T-helper 17 cell (primary cell): ENCODE results near the gene IGF1R. TPM values are rescaled to one million over a fixed set of nuclear protein-coding genes. Genes with fewer than 3 reads are reported as not detected.
A peak's percentile ranks its signal among the peaks of the same experiment; 100 is the strongest.

Source experiments
- ATAC-seq: fragments of 150-1000 bp; cut with Tn5 transposase; 2 replicates; pipeline ENCODE4 v1.10.0; 2021; ENCODE audit warnings: mild to moderate bottlenecking, moderate library complexity
- DNase-seq, 3 donors: peaks; one replicate each; pipeline versions ENCODE4 v3.0.0 to v3.0.0-alpha.2; 2020 to 2021
- H3K9me3 ChIP-seq: one replicate; pipeline ENCODE4 v1.7.0; 2013; ENCODE audit warnings: low read length, mild to moderate bottlenecking; ENCODE audit not compliant: control insufficient read depth, poor library complexity, severe bottlenecking
- H3K27ac Mint-ChIP-seq: one replicate; pipeline ENCODE4 v1.8.0; 2022; ENCODE audit warnings: mild to moderate bottlenecking, moderate library complexity, mixed read lengths
- H3K27me3 Mint-ChIP-seq: one replicate; pipeline ENCODE4 v1.8.0; 2022; ENCODE audit warnings: mixed read lengths
- H3K36me3 Mint-ChIP-seq: one replicate; pipeline ENCODE4 v1.8.0; 2022; ENCODE audit warnings: low read depth, mixed read lengths
- H3K4me1 Mint-ChIP-seq: one replicate; pipeline ENCODE4 v1.8.0; 2022; ENCODE audit warnings: mild to moderate bottlenecking, mixed read lengths
- H3K4me3 Mint-ChIP-seq: one replicate; pipeline ENCODE4 v1.8.0; 2022; ENCODE audit warnings: mild to moderate bottlenecking, moderate library complexity, mixed read lengths
- total RNA-seq, 4 donors: library from RNA in 2 of 4; stranded (reverse) in 2 of 4; gene quantifications; one replicate each; pipeline ENCODE4 v1.2.3 and lab custom pipeline; 2022 to 2026

The IGF1R gene
- total RNA-seq, 2 donors from 2014 or later = 13.7 to 27.1 TPM

GRCh38 chr15:98651581-98652220, 3.4 kb downstream of the IGF1R start:
- H3K27ac Mint-ChIP-seq = peak overlapping the region; percentile 93
- peaks cover 2% of the 10 kb centered on the region for H3K36me3 Mint-ChIP-seq
- no peak for DNase-seq
- peaks cover 39% of the 10 kb centered on the region for H3K27me3 Mint-ChIP-seq
- H3K9me3 ChIP-seq = peaks cover 2% of the 10 kb centered on the region
- H3K4me1 Mint-ChIP-seq = peaks cover 23% of the 10 kb centered on the region
- no peak for ATAC-seq
- peak overlapping the region; percentile 95 for H3K4me3 Mint-ChIP-seq

DNA sequence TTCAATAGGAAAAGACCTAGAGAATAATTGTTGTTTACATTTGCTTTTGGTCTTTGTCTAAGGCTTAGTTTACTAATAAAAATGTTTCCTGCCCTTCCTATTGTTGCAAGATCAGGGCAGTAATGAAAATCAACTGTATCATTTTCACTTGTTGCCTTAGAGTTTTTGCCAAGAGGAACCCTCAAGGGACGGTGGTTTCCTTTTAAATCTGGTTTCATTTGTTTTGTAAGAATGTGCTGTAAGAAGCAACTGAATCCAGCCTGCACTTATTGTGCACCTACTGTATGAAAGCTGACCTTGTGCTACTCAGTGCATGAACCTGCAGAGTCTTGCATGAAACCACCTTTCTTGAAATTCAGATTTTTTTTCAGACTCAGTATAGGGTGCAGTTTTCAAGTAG, 5.3 kb downstream of the IGF1R start:
- Mint-ChIP-seq H3K27me3 (peaks cover 39% of the 10 kb centered on the region), H3K4me1 (peaks cover 23% of the 10 kb centered on the region), H3K27ac (no peak overlapping the region), H3K36me3 (peaks cover 2% of the 10 kb centered on the region), H3K4me3 (no peak overlapping the region)
- no peak for ATAC-seq
- H3K9me3 ChIP-seq = peaks cover 2% of the 10 kb centered on the region
- no peak for DNase-seq

GRCh38 chr15:98654790-98655360, 6.5 kb downstream of the IGF1R start:
- ATAC-seq (no peak), DNase-seq (no peak)
- peaks cover 2% of the 10 kb centered on the region for H3K9me3 ChIP-seq
- H3K27ac Mint-ChIP-seq = no peak overlapping the region
- no peak overlapping the region for H3K4me3 Mint-ChIP-seq
- H3K4me1 Mint-ChIP-seq = peaks cover 27% of the 10 kb centered on the region
- H3K27me3 Mint-ChIP-seq = peaks cover 46% of the 10 kb centered on the region
- H3K36me3 Mint-ChIP-seq = peaks cover 2% of the 10 kb centered on the region

DNA sequence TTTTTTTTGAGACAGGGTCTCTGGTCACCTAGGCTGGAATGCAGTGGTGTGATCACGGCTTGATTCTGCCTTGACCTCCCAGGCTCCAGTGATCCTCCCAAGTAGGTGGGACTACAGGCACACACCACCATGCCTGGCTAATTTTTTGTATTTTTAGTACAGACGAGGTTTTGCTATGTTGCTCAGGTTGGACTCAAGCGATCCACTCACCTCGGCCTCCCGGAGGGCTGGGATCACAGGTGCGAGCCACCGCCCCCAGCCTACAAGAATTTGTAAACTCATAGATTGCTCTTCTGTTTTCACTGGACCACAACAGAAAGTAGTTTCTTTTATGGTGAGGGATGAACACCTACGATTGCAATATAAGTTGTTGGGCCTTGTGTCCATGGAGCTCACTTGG, 7.4 kb downstream of the IGF1R start:
- Mint-ChIP-seq H3K4me3 (no peak overlapping the region), H3K4me1 (peaks cover 23% of the 10 kb centered on the region), H3K27ac (no peak overlapping the region), H3K27me3 (peaks cover 44% of the 10 kb centered on the region), H3K36me3 (peaks cover 2% of the 10 kb centered on the region)
- ATAC-seq (no peak), DNase-seq (no peak)
- peaks cover 2% of the 10 kb centered on the region for H3K9me3 ChIP-seq

GRCh38 chr15:98657721-98658120, 9.4 kb downstream of the IGF1R start:
- no peak overlapping the region for H3K27ac Mint-ChIP-seq
- H3K9me3 ChIP-seq = no peaks in the 10 kb centered on the region
- ATAC-seq = no peak
- peaks cover 3% of the 10 kb centered on the region for H3K36me3 Mint-ChIP-seq
- H3K4me1 Mint-ChIP-seq = peaks cover 13% of the 10 kb centered on the region
- DNase-seq = no peak
- no peak overlapping the region for H3K4me3 Mint-ChIP-seq
- peaks cover 31% of the 10 kb centered on the region for H3K27me3 Mint-ChIP-seq

DNA sequence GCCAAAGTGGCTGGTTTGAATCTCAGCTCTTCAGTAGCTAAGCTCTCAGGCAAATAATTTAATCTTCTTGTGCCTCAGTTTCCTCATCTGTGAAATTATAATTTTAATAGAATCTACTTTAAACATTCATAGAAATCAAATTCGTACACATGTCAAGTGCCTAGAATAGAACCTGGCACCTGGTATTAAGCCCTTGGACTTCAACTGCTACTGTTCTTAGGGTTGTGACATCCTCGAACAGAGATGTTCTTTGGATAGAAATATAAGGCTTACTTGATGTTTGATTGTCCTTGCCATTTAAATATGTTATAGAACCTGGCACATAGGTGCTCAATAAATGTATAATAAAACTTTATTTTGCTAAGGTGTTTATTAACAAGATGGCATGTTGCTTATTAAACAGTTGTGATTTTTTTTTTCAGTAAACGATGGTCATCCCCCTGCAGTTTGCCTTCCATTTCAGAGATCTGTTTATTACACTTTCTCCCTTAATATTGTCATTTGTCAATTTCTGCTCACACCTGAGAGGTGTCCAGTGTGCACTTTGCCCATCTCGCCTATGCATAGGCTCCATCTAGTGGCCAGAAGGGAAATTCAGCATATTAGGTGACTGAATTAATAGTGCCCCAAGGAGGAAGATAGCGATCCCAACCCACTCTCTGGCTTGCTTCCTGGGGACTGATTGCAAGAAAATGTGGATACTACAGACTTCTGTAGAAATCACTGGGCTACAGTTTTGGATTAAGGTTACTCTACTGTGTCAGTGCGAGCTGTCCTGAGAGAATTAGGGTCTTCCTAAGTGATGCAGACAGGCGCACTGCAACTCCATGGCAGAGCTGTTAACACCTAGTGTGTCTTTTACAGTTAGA, 10.7 kb downstream of the IGF1R start:
- H3K27ac Mint-ChIP-seq = no peak overlapping the region
- H3K9me3 ChIP-seq = no peaks in the 10 kb centered on the region
- DNase-seq (peak in 1 of 3 donors; percentile 15), ATAC-seq (peak; percentile 79)
- no peak overlapping the region for H3K4me3 Mint-ChIP-seq
- peaks cover 15% of the 10 kb centered on the region for H3K4me1 Mint-ChIP-seq
- peaks cover 5% of the 10 kb centered on the region for H3K36me3 Mint-ChIP-seq
- peaks cover 25% of the 10 kb centered on the region for H3K27me3 Mint-ChIP-seq

DNA sequence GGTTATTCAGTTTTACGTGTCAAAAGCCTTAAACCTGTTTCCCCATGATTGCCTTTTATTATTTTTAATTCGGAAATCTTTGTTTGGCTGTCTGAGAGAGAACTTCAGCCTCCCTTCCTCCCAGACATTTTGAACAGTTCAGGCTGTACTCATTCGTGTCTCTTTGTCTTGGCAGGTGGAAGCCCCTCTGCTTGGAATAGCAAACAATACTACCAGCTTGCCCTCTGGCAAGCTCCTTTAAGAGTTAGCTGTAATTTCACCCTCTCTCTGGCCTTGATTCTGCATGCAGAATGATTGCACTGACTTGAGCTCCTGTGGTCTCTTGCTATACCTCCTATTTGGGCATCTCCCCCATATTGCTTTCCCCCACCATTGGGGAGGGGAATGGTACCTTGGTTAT, 11.7 kb downstream of the IGF1R start:
- H3K27me3 Mint-ChIP-seq = peaks cover 18% of the 10 kb centered on the region
- H3K4me1 Mint-ChIP-seq = peaks cover 16% of the 10 kb centered on the region
- ATAC-seq (no peak), DNase-seq (no peak)
- no peaks in the 10 kb centered on the region for H3K9me3 ChIP-seq
- peak overlapping the region; percentile 11 for H3K27ac Mint-ChIP-seq
- H3K36me3 Mint-ChIP-seq = peaks cover 5% of the 10 kb centered on the region
- H3K4me3 Mint-ChIP-seq = no peak overlapping the region

DNA sequence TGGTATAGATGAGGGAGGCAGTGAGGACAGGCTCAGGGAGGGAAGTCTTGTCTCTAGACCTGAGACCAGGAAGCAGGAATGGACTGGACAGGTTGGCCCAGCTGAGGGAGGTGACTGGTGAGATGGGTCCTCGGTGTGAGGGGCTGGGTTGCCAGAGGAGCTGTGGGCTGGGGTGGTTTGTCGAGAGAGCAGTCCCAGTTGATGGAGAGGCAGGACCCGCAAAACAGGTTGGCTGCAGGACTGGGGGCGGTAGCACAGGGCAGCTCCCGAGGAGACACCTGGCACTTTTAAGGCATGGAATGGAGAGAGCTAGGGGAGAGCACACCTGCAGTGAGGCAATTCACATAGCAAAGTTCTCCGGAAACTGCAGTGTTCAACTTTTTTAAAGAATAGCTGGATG, 14.7 kb downstream of the IGF1R start:
- H3K36me3 Mint-ChIP-seq = peaks cover 9% of the 10 kb centered on the region
- H3K27me3 Mint-ChIP-seq = peaks cover 26% of the 10 kb centered on the region
- H3K27ac Mint-ChIP-seq = peak overlapping the region; percentile 77
- DNase-seq (no peak), ATAC-seq (no peak)
- no peaks in the 10 kb centered on the region for H3K9me3 ChIP-seq
- peak overlapping the region; percentile 7 for H3K4me3 Mint-ChIP-seq
- H3K4me1 Mint-ChIP-seq = peaks cover 25% of the 10 kb centered on the region

DNA sequence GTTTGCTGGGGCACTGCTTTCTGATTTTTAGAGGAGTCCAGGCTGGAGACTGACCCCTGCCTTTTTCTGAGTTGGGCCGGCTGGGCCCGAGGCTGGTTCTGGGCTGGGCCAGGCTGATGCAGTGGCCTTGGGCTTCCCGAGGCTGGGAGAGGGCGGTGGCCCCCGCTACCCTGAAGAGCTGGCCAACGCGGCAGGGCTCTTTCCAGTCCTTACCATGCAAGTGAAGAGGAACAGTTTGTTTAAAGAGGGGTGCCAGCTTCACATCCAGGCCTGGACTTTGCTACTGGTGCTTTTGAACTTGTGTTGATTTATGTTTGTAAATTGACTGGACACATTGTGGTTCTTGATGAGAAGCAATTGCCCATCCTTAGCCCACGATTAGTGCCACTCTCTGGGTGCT, 15.3 kb downstream of the IGF1R start:
- Mint-ChIP-seq H3K36me3 (peaks cover 9% of the 10 kb centered on the region), H3K4me1 (peaks cover 26% of the 10 kb centered on the region), H3K4me3 (no peak overlapping the region), H3K27ac (peak overlapping the region; percentile 16), H3K27me3 (peaks cover 26% of the 10 kb centered on the region)
- DNase-seq (no peak), ATAC-seq (no peak)
- H3K9me3 ChIP-seq = no peaks in the 10 kb centered on the region

DNA sequence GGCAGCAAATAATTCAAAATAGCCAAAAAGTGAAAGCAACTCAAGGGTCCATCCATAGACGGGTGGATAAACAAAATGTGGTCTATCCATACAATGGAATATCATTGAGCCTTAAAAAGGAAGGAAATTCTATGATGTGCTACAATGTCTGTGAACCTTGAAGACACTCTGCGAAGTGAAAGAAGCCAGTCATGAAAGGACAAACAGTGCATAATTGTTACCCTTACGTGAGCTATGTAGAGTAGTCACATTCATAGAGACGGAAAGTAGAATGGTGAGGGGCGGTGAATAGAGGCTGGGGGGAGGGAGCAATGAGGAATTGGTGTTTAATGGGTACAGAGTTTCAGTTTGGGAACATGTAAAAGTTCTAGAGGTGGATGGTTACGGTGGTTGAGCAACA, 18.1 kb downstream of the IGF1R start:
- no peak for ATAC-seq
- H3K9me3 ChIP-seq = no peaks in the 10 kb centered on the region
- no peak for DNase-seq
- Mint-ChIP-seq H3K4me1 (peaks cover 44% of the 10 kb centered on the region), H3K27ac (peak overlapping the region; percentile 49), H3K27me3 (peaks cover 32% of the 10 kb centered on the region), H3K36me3 (peaks cover 15% of the 10 kb centered on the region), H3K4me3 (peak overlapping the region; percentile 22)

DNA sequence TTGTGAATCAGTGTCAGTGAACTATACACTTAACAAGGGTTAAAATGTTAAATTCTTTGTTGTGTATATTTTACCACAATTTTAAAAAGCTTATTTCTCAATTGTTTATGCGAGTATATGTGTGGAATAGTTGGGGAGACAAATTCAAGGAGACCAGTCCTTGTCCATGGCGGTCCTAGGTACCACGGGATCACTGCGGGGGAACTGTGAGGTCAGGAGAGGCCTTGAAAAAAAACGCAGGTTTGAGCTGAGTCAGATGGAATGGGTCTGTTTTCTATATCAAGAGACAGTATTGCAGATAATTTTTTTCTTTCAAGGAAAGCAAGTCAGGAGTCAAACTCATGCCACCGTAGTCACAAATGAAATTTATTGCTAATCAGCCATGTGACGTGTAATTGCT, 18.5 kb downstream of the IGF1R start:
- H3K9me3 ChIP-seq = no peaks in the 10 kb centered on the region
- Mint-ChIP-seq H3K36me3 (peaks cover 15% of the 10 kb centered on the region), H3K4me1 (peaks cover 42% of the 10 kb centered on the region), H3K4me3 (peak overlapping the region; percentile 22), H3K27me3 (peaks cover 32% of the 10 kb centered on the region), H3K27ac (peak overlapping the region; percentile 49)
- no peak for DNase-seq
- ATAC-seq = no peak

DNA sequence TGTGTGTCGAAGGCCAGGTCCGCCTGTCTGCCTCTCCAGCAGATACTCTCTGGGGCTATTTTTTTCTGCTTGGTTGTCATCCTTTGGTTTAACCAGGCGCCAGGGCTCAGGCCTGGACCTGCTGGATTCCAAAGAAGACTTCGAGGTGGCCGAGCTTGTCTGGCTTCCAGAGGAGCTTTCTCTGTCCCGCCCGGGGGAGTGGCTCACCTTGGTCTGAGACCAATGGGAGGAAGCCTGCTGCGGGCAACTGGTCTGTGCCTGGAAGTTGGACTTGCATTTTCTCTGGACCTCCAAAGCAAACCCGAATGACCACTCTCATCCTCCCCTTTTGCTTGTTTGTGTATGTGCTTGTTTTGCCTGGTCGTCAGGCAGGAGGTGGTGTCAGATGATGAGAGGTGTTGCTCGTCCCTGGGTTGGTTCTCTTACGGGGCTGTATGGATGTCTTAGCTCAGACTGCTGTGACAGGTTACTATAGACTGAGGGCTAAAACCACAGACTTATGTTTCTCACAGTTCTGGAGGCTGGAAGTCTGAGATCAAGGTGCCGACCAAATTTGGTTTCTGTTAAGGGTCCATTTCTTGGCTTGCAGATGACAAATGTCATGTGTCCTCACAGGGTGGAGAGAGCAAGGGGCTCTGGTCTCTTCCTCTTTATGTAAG, 19.3 kb downstream of the IGF1R start:
- H3K36me3 Mint-ChIP-seq = peaks cover 12% of the 10 kb centered on the region
- no peak overlapping the region for H3K4me3 Mint-ChIP-seq
- ATAC-seq (no peak), DNase-seq (no peak)
- peaks cover 29% of the 10 kb centered on the region for H3K27me3 Mint-ChIP-seq
- H3K27ac Mint-ChIP-seq = no peak overlapping the region
- no peaks in the 10 kb centered on the region for H3K9me3 ChIP-seq
- peaks cover 39% of the 10 kb centered on the region for H3K4me1 Mint-ChIP-seq
